Caco-2 (cell line): ENCODE data around the gene SNRNP40. TPM values are rescaled to one million over a fixed set of nuclear protein-coding genes. Genes with fewer than 3 reads are reported as not detected.

Source experiments
- BruUV-seq: library from RNA; stranded (reverse); fragments of 400-500 nt; replicated peaks from 2 replicates; lab custom pipeline; 2021; lab: Mats Ljungman, UMichigan
- CTCF ChIA-PET: fragments of 300-600 bp; sonication (Branson Sonifier 250); formaldehyde crosslinking; loops from one replicate; lab custom pipeline; 2022; ENCODE audit warnings: antibody characterized with exemption; lab: Charles Lee
- POLR2A ChIA-PET: fragments of 300-600 bp; sonication (Branson Sonifier 250); formaldehyde crosslinking; loops from one replicate; lab custom pipeline; 2022; ENCODE audit warnings: antibody characterized with exemption; lab: Charles Lee
- DNase-seq, 2 experiments: peaks; one replicate each; pipeline versions ENCODE4 v3.0.0 to v3.0.0-alpha.2; 2020 to 2022
- H3K27me3 ChIP-seq: replicated peaks from 2 replicates; pipeline ENCODE4 v1.6.0; 2011; ENCODE audit warnings: low read length; ENCODE audit not compliant: control insufficient read depth, insufficient read depth
- H3K36me3 ChIP-seq: 2 replicates; pipeline ENCODE4 v1.5.1; 2011; ENCODE audit warnings: low read length; ENCODE audit not compliant: control insufficient read depth, insufficient read depth
- H3K4me1 ChIP-seq: fragments of 250-450 bp; sonication (Bioruptor Pico); 2 replicates; pipeline ENCODE4 v1.5.1; 2020; ENCODE audit warnings: mild to moderate bottlenecking
- H3K4me3 ChIP-seq: 2 replicates; pipeline ENCODE4 v1.5.1; 2011; ENCODE audit warnings: low read depth, mild to moderate bottlenecking, control low read depth, low read length
- H3K9me3 ChIP-seq: fragments of 250-450 bp; sonication (Bioruptor Pico); 2 replicates; pipeline ENCODE4 v1.5.1; 2020; ENCODE audit warnings: mild to moderate bottlenecking, moderate library complexity
- H3K27ac Mint-ChIP-seq: one replicate; pipeline ENCODE4 v1.8.0; 2022; ENCODE audit warnings: mixed read lengths; ENCODE audit not compliant: unreplicated experiment
- H3K27me3 Mint-ChIP-seq: one replicate; pipeline ENCODE4 v1.8.0; 2022; ENCODE audit warnings: mixed read lengths; ENCODE audit not compliant: insufficient read depth, unreplicated experiment
- H3K36me3 Mint-ChIP-seq: one replicate; pipeline ENCODE4 v1.8.0; 2022; ENCODE audit warnings: mild to moderate bottlenecking, mixed read lengths; ENCODE audit not compliant: insufficient read depth, unreplicated experiment
- H3K4me1 Mint-ChIP-seq: one replicate; pipeline ENCODE4 v1.8.0; 2022; ENCODE audit warnings: low read depth, mixed read lengths; ENCODE audit not compliant: unreplicated experiment
- H3K4me3 Mint-ChIP-seq: one replicate; pipeline ENCODE4 v1.8.0; 2022; ENCODE audit warnings: mild to moderate bottlenecking, moderate library complexity, mixed read lengths; ENCODE audit not compliant: unreplicated experiment
- H3K9me3 Mint-ChIP-seq: one replicate; pipeline ENCODE4 v1.8.0; 2022; ENCODE audit warnings: mixed read lengths; ENCODE audit not compliant: unreplicated experiment
- CTCF ChIP-seq, 2 experiments: fragments of 200-600 bp in 1 of 2; IDR thresholded peaks; 1 replicate in 1 of 2; 2 replicates in 1 of 2; pipeline versions ENCODE4 v1.5.1 to v1.8.0; 2011 to 2022; ENCODE audit warnings: antibody characterized with exemption in 1 of 2, control low read depth in 1 of 2, inconsistent platforms in 1 of 2, low read depth in 1 of 2, low read length in 1 of 2, mild to moderate bottlenecking in 1 of 2, moderate library complexity in 1 of 2; ENCODE audit not compliant: insufficient read depth in 1 of 2, severe bottlenecking in 1 of 2, unreplicated experiment in 1 of 2
- intact Hi-C: fragments of 100-400 bp; cut with micrococcal nuclease; formaldehyde crosslinking; loops from one replicate; pipeline ENCODE4 v1.10.0; 2022; ENCODE audit not compliant: unreplicated experiment
- total RNA-seq: library from RNA; stranded (reverse); gene quantifications from 2 replicates; pipeline ENCODE4 v1.2.3, GENCODE V29; 2022

Gene SNRNP40
- total RNA-seq, 1 experiment from 2014 or later: 49.5 TPM

DNA sequence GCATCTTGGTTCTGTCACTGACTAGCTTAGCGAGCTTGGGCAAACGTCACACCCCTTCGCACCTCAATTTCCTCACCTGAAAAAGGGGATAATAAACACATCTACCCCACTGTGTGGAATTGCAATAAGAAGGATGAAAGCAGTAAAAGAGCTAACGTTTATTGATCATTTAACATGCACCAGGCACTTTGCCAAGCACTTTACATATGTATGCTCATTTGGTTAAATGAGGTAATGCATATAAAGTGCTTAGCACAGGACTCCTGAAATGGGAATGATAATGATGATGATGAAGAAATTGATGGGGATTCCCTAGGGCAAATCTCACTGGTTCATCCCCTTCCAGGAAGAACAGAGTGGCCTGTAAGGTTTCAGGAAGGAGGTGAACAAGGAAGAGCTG, 61.7 kb downstream of the SNRNP40 start:
- Mint-ChIP-seq H3K27ac (no peak overlapping the region), H3K9me3 (no peaks in the 10 kb centered on the region), H3K4me3 (no peak overlapping the region), H3K27me3 (peaks cover 7% of the 10 kb centered on the region), H3K36me3 (no peaks in the 10 kb centered on the region), H3K4me1 (peaks cover 6% of the 10 kb centered on the region)
- no peak for DNase-seq
- intact Hi-C loops: no loop called here
- TF ChIP-seq CTCF (IDR thresholded peaks at IDR 0.05; ENCODE audit: insufficient read depth in 1 of 2, low read depth in 1 of 2, low read length in 1 of 2, severe bottlenecking in 1 of 2, unreplicated experiment in 1 of 2): no peak
- BruUV-seq: no TSS peak
- ChIA-PET POLR2A (interaction anchor here (0.5 kb wide), 1 partner anchor 192 kb away, joined by 3 read pairs; no protein-coding TSS in a partner anchor), CTCF (no interaction called here)
- Histone ChIP-seq H3K4me3 (no peak overlapping the region), H3K9me3 (no peaks in the 10 kb centered on the region), H3K4me1 (no peaks in the 10 kb centered on the region), H3K36me3 (no peaks in the 10 kb centered on the region), H3K27me3 (no peaks in the 10 kb centered on the region)

DNA sequence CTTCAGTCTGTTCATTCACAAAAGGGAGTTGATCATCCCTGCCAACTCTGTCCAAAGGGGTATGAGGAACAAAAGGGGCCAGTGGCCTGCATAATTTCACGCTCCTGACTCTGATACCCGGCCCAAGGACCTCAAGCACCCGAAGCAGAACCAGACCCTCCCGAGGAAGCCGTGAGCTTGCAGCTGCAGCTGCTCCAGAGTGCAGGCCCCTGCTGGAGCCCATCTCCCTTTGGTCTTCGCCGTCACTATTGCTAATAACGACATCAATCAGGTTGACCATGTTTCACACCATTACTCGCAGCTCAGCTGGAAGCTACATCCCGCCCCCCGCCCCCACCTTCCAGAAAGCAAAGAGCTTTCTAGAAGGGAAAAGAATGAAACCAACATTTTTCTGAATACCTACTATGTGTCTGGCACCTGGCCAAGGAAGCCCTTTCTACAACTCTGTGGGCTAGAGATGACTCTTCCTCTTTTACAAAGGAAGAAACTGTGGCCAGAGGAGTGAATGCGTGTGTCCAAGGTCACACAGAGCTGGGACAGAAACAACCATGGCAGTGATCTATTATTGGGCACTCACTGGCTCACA, 62.4 kb downstream of the SNRNP40 start:
- peaks cover 7% of the 10 kb centered on the region for H3K27me3 Mint-ChIP-seq
- intact Hi-C loops: no loop called here

GRCh38 chr1:31232689-31233088, 63.9 kb downstream of the SNRNP40 start:
- intact Hi-C loops: no loop called here
- H3K9me3 Mint-ChIP-seq: no peaks in the 10 kb centered on the region

More for the DNA sequence above, 62.4 kb downstream of the SNRNP40 start:
- POLR2A ChIA-PET: no interaction called here
- no TSS peak for BruUV-seq
- Mint-ChIP-seq H3K36me3 (no peaks in the 10 kb centered on the region), H3K27ac (no peak overlapping the region), H3K4me1 (peaks cover 6% of the 10 kb centered on the region), H3K9me3 (no peaks in the 10 kb centered on the region), H3K4me3 (no peak overlapping the region)
- CTCF ChIA-PET: no interaction called here
- Histone ChIP-seq H3K9me3 (no peaks in the 10 kb centered on the region), H3K4me3 (no peak overlapping the region), H3K36me3 (no peaks in the 10 kb centered on the region), H3K27me3 (no peaks in the 10 kb centered on the region), H3K4me1 (no peaks in the 10 kb centered on the region)
- TF ChIP-seq CTCF (IDR thresholded peaks at IDR 0.05; ENCODE audit: insufficient read depth in 1 of 2, low read depth in 1 of 2, low read length in 1 of 2, severe bottlenecking in 1 of 2, unreplicated experiment in 1 of 2): no peak
- DNase-seq: no peak

More at GRCh38 chr1:31232689-31233088, 63.9 kb downstream of the SNRNP40 start:
- Mint-ChIP-seq H3K27ac (no peak overlapping the region), H3K36me3 (no peaks in the 10 kb centered on the region), H3K4me1 (no peaks in the 10 kb centered on the region), H3K4me3 (no peak overlapping the region), H3K27me3 (peaks cover 4% of the 10 kb centered on the region)
- H3K27me3 ChIP-seq: no peaks in the 10 kb centered on the region
- BruUV-seq: no TSS peak
- H3K4me3 ChIP-seq: no peak overlapping the region
- DNase-seq: no peak
- H3K36me3 ChIP-seq: no peaks in the 10 kb centered on the region
- TF ChIP-seq CTCF (IDR thresholded peaks at IDR 0.05; ENCODE audit: insufficient read depth in 1 of 2, low read depth in 1 of 2, low read length in 1 of 2, severe bottlenecking in 1 of 2, unreplicated experiment in 1 of 2): no peak
- ChIA-PET POLR2A (no interaction called here), CTCF (no interaction called here)
- H3K4me1 ChIP-seq: no peaks in the 10 kb centered on the region
- no peaks in the 10 kb centered on the region for H3K9me3 ChIP-seq
